ENCODE results near the gene TIAL1. TPM values are rescaled to one million over a fixed set of nuclear protein-coding genes. Genes with fewer than 3 reads are reported as not detected.

The TIAL1 gene
- total RNA-seq, 4 donors from 2014 or later = 31.8 to 177 (median 143) TPM

GRCh38 chr10:119540038-119540437 is 56.7 kb downstream of the TIAL1 start:
- peak overlapping the region in 1 of 2 donors; percentile 27 for H3K27ac ChIP-seq

GRCh38 chr10:119539359-119539825 is 57.4 kb downstream of the TIAL1 start:
- no peak overlapping the region for H3K4me3 ChIP-seq
- intact Hi-C loops (cut with DNase I; ENCODE audit: low total_unique reads) = no loop called here
- TF ChIP-seq, protein P1, sequence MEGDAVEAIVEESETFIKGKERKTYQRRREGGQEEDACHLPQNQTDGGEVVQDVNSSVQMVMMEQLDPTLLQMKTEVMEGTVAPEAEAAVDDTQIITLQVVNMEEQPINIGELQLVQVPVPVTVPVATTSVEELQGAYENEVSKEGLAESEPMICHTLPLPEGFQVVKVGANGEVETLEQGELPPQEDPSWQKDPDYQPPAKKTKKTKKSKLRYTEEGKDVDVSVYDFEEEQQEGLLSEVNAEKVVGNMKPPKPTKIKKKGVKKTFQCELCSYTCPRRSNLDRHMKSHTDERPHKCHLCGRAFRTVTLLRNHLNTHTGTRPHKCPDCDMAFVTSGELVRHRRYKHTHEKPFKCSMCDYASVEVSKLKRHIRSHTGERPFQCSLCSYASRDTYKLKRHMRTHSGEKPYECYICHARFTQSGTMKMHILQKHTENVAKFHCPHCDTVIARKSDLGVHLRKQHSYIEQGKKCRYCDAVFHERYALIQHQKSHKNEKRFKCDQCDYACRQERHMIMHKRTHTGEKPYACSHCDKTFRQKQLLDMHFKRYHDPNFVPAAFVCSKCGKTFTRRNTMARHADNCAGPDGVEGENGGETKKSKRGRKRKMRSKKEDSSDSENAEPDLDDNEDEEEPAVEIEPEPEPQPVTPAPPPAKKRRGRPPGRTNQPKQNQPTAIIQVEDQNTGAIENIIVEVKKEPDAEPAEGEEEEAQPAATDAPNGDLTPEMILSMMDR (IDR thresholded peaks at IDR 0.05) = no peak
- TF ChIP-seq POLR2A (IDR thresholded peaks at IDR 0.05) = no peak
- H3K36me3 ChIP-seq = no peaks in the 10 kb centered on the region
- no peaks in the 10 kb centered on the region for H3K9me3 ChIP-seq
- DNase-seq = no peak
- peaks cover 2 to 4% of the 10 kb centered on the region in 2 donors for H3K4me1 ChIP-seq
- no peaks in the 10 kb centered on the region for H3K27me3 ChIP-seq
- peak overlapping the region; percentile 31 to 57 for H3K27ac ChIP-seq

More at GRCh38 chr10:119540038-119540437, 56.7 kb downstream of the TIAL1 start:
- no peaks in the 10 kb centered on the region for H3K36me3 ChIP-seq
- DNase-seq = no peak
- intact Hi-C loops (cut with DNase I; ENCODE audit: low total_unique reads) = no loop called here
- no peaks in the 10 kb centered on the region for H3K9me3 ChIP-seq
- no peaks in the 10 kb centered on the region for H3K27me3 ChIP-seq
- TF ChIP-seq, protein P1 (IDR thresholded peaks at IDR 0.05) = no peak
- no peak for TF ChIP-seq POLR2A (IDR thresholded peaks at IDR 0.05)
- no peak overlapping the region for H3K4me3 ChIP-seq
- peaks cover 2 to 4% of the 10 kb centered on the region in 2 donors for H3K4me1 ChIP-seq

DNA sequence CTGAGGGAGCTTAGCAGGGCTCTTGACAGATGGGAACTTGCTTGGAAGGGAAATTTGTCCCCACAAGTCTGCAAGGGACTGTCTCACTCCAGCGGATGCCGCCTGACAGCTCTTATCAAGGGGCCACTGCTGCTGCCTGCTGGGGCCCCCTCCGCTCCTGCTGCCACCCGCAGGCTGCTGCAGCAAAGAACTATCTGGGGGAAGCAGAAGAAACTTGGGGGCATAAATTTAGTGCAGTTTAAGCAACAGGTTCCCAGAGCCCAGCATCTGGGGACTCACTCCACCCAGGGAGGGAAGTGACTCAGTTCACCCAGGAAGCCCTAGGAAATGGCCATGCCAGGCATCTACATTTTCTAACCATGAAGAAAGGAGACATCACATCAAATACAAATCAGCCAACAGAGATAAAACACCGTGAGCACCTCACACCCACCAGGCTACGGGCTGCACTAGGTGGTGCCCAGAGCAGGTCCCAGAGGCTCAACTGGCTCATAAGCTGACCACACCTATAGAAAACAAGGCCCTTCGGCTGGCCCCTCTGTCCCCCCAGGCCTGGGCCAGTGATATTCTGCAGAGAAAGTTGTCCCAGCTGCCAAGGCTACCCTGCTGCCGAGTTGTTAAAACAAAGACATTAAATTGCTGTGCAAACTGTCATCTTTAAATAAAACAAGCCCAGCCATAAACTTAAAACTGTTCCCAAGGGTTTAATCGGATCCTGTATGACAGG is 58.0 kb downstream of the TIAL1 start:
- H3K4me1 ChIP-seq = peaks cover 2 to 4% of the 10 kb centered on the region in 2 donors
- DNase-seq = no peak
- H3K27ac ChIP-seq = peak overlapping the region; percentile 31 to 57
- no peak overlapping the region for H3K4me3 ChIP-seq
- no peaks in the 10 kb centered on the region for H3K36me3 ChIP-seq
- no peaks in the 10 kb centered on the region for H3K27me3 ChIP-seq
- TF ChIP-seq, protein P1 (IDR thresholded peaks at IDR 0.05) = no peak
- TF ChIP-seq POLR2A (IDR thresholded peaks at IDR 0.05) = no peak
- no peaks in the 10 kb centered on the region for H3K9me3 ChIP-seq
- intact Hi-C loops (cut with DNase I; ENCODE audit: low total_unique reads) = no loop called here

GRCh38 chr10:119537953-119538630 is 58.7 kb downstream of the TIAL1 start:
- no peaks in the 10 kb centered on the region for H3K36me3 ChIP-seq
- no peaks in the 10 kb centered on the region for H3K9me3 ChIP-seq
- no peak overlapping the region for H3K4me3 ChIP-seq
- no peaks in the 10 kb centered on the region for H3K27me3 ChIP-seq
- intact Hi-C loops (cut with DNase I; ENCODE audit: low total_unique reads) = no loop called here
- peak overlapping the region; percentile 31 to 57 for H3K27ac ChIP-seq
- H3K4me1 ChIP-seq = peaks cover 2 to 4% of the 10 kb centered on the region in 2 donors
- no peak for DNase-seq
- no peak for TF ChIP-seq POLR2A (IDR thresholded peaks at IDR 0.05)
- TF ChIP-seq, protein P1 (IDR thresholded peaks at IDR 0.05) = no peak

- Histone ChIP-seq H3K27me3 (no peaks in the 10 kb centered on the region), H3K4me3 (no peak overlapping the region), H3K4me1 (peaks cover 2 to 4% of the 10 kb centered on the region in 2 donors), H3K27ac (peak overlapping the region in 1 of 2 donors; percentile 11), H3K9me3 (no peaks in the 10 kb centered on the region), H3K36me3 (no peaks in the 10 kb centered on the region)
- DNase-seq = no peak
- no peak for TF ChIP-seq POLR2A (IDR thresholded peaks at IDR 0.05)
- TF ChIP-seq, protein P1 (IDR thresholded peaks at IDR 0.05) = no peak
- intact Hi-C loops (cut with DNase I; ENCODE audit: low total_unique reads) = no loop called here
Observed at GRCh38 chr10:119536508-119537025, 60.2 kb downstream of the TIAL1 start.
